ENCODE measurements around the gene RAD51B.

- TF ChIP-seq, protein P1, sequence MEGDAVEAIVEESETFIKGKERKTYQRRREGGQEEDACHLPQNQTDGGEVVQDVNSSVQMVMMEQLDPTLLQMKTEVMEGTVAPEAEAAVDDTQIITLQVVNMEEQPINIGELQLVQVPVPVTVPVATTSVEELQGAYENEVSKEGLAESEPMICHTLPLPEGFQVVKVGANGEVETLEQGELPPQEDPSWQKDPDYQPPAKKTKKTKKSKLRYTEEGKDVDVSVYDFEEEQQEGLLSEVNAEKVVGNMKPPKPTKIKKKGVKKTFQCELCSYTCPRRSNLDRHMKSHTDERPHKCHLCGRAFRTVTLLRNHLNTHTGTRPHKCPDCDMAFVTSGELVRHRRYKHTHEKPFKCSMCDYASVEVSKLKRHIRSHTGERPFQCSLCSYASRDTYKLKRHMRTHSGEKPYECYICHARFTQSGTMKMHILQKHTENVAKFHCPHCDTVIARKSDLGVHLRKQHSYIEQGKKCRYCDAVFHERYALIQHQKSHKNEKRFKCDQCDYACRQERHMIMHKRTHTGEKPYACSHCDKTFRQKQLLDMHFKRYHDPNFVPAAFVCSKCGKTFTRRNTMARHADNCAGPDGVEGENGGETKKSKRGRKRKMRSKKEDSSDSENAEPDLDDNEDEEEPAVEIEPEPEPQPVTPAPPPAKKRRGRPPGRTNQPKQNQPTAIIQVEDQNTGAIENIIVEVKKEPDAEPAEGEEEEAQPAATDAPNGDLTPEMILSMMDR (conservative IDR thresholded peaks at IDR 0.05 in 1 of 2, IDR thresholded peaks at IDR 0.05 in 1 of 2; ENCODE audit: low read depth in 1 of 2, low read length in 2 of 2), result no peak
- TF ChIP-seq EZH2 (IDR thresholded peaks at IDR 0.05; ENCODE audit: low read length, missing control alignments), result no peak
These were observed 857.9 kb downstream of the RAD51B start for GRCh38 chr14:68677476-68677875.
